Hepatocyte (in vitro differentiated cells): Measurements from ENCODE around the gene KAZALD1. TPM values are rescaled to one million over a fixed set of nuclear protein-coding genes. Genes with fewer than 3 reads are reported as not detected.

ENCODE experiments used
- DNase-seq: peaks from one replicate; pipeline ENCODE4 v3.0.0-alpha.2; 2016; ENCODE audit warnings: low spot score
- H2AFZ ChIP-seq: fragments of 200-600 bp; sonication (generic); 2 replicates; pipeline ENCODE4 v1.6.0; 2016; ENCODE audit warnings: antibody characterized with exemption, mild to moderate bottlenecking
- H3K27ac ChIP-seq: fragments of 200-600 bp; sonication (generic); 2 replicates; pipeline ENCODE4 v1.5.1; 2016; ENCODE audit warnings: mild to moderate bottlenecking
- H3K27me3 ChIP-seq: fragments of 200-600 bp; sonication (generic); 2 replicates; pipeline ENCODE4 v1.6.1; 2016
- H3K36me3 ChIP-seq: fragments of 200-600 bp; sonication (generic); replicated peaks from 2 replicates; pipeline ENCODE4 v1.5.1; 2016; ENCODE audit warnings: low read depth; ENCODE audit not compliant: insufficient read depth
- H3K4me1 ChIP-seq: fragments of 200-600 bp; sonication (generic); 2 replicates; pipeline ENCODE4 v1.5.1; 2016; ENCODE audit warnings: mild to moderate bottlenecking, moderate library complexity; ENCODE audit not compliant: insufficient read depth
- H3K4me2 ChIP-seq: fragments of 200-600 bp; sonication (generic); 2 replicates; pipeline ENCODE4 v1.6.0; 2016
- H3K4me3 ChIP-seq: fragments of 200-600 bp; sonication (generic); 2 replicates; pipeline ENCODE4 v1.5.1; 2016; ENCODE audit warnings: mild to moderate bottlenecking
- H3K79me2 ChIP-seq: fragments of 200-600 bp; sonication (generic); 2 replicates; pipeline ENCODE4 v1.6.0; 2017; ENCODE audit warnings: mild to moderate bottlenecking
- H3K9me2 ChIP-seq: fragments of 200-600 bp; sonication (generic); replicated peaks from 2 replicates; pipeline ENCODE4 v1.6.0; 2017; ENCODE audit warnings: mild to moderate bottlenecking; ENCODE audit not compliant: insufficient read depth
- H3K9me3 ChIP-seq: fragments of 200-600 bp; sonication (generic); 2 replicates; pipeline ENCODE4 v1.5.1; 2016; ENCODE audit warnings: low read depth, mild to moderate bottlenecking
- H4K20me1 ChIP-seq: fragments of 200-600 bp; sonication (generic); 2 replicates; pipeline ENCODE4 v1.6.0; 2016; ENCODE audit warnings: mild to moderate bottlenecking; ENCODE audit not compliant: insufficient read depth, poor library complexity, severe bottlenecking
- CTCF ChIP-seq: fragments of 200-600 bp; sonication (generic); IDR thresholded peaks from 2 replicates; pipeline ENCODE4 v1.5.1; 2016; ENCODE audit warnings: antibody characterized with exemption, mild to moderate bottlenecking; ENCODE audit not compliant: poor library complexity
- EZH2 ChIP-seq: fragments of 200-600 bp; sonication (generic); IDR thresholded peaks from 2 replicates; pipeline ENCODE4 v1.6.1; 2016; ENCODE audit warnings: antibody characterized with exemption, mild to moderate bottlenecking, borderline replicate concordance
- EZH2phosphoT487 ChIP-seq: fragments of 200-600 bp; sonication (generic); IDR thresholded peaks from one replicate; pipeline ENCODE4 v1.6.1; 2018; ENCODE audit warnings: antibody characterized with exemption, mild to moderate bottlenecking, low read depth, moderate library complexity; ENCODE audit not compliant: unreplicated experiment, severe bottlenecking
- WGBS: methylation state at CpG from one replicate; pipeline ENCODE4 v1.1.6; 2016; ENCODE audit warnings: low lambda C conversion rate; ENCODE audit errors: missing lambda C conversion rate; 5-methylcytosine and 5-hydroxymethylcytosine counted together
- polyA plus RNA-seq: library from polyadenylated mRNA; unstranded; fragments of >200 nt; fragmentation: Nextera tagmentation; extraction: Ambion mirVana; gene quantifications from 2 replicates; pipeline ENCODE4 v1.2.1, GENCODE V29; 2016
- total RNA-seq: library from RNA; depleted of rRNA; stranded (reverse); fragments of >200 nt; gene quantifications from 2 replicates; pipeline ENCODE4 v1.2.3, GENCODE V29; 2014

KAZALD1 gene
- total and polyA plus RNA-seq, 2 experiments from 2014 or later, result 18.2 to 31.9 TPM

- Histone ChIP-seq H3K9me2 (no peaks in the 10 kb centered on the region), H4K20me1 (no peaks in the 10 kb centered on the region), H3K9me3 (no peaks in the 10 kb centered on the region), H3K27me3 (peaks cover 57% of the 10 kb centered on the region), H3K4me1 (peaks cover 9% of the 10 kb centered on the region), H3K4me2 (peak overlapping the region; percentile 34), H3K36me3 (no peaks in the 10 kb centered on the region), H3K27ac (no peak overlapping the region), H2AFZ (no peak overlapping the region), H3K4me3 (no peak overlapping the region), H3K79me2 (no peaks in the 10 kb centered on the region)
- DNase-seq, result no peak
- 19% methylated on average over 16 of the region's 16 CpGs for WGBS
- TF ChIP-seq CTCF, result no peak
- no peak for TF ChIP-seq EZH2phosphoT487
- TF ChIP-seq EZH2, result no peak
These were observed 14.5 kb upstream of the KAZALD1 start for GRCh38 chr10:101047268-101047667.

GRCh38 chr10:101047961-101048892, 13.6 kb upstream of the KAZALD1 start:
- peak; percentile 32 for TF ChIP-seq EZH2phosphoT487
- TF ChIP-seq CTCF, result peak; percentile 28
- peak; percentile 86 for TF ChIP-seq EZH2
- Histone ChIP-seq H3K4me2 (peak overlapping the region; percentile 67), H3K79me2 (no peaks in the 10 kb centered on the region), H3K9me3 (no peaks in the 10 kb centered on the region), H3K9me2 (no peaks in the 10 kb centered on the region), H3K27me3 (peaks cover 57% of the 10 kb centered on the region), H3K4me3 (no peak overlapping the region), H3K27ac (no peak overlapping the region), H2AFZ (peak overlapping the region; percentile 26), H3K36me3 (no peaks in the 10 kb centered on the region), H3K4me1 (peaks cover 7% of the 10 kb centered on the region), H4K20me1 (no peaks in the 10 kb centered on the region)
- DNase-seq, result peak; percentile 60
- WGBS, result 11% methylated on average over 59 of the region's 62 CpGs

- Histone ChIP-seq H3K27ac (no peak overlapping the region), H3K36me3 (no peaks in the 10 kb centered on the region), H3K9me2 (no peaks in the 10 kb centered on the region), H2AFZ (no peak overlapping the region), H3K9me3 (no peaks in the 10 kb centered on the region), H3K27me3 (peaks cover 57% of the 10 kb centered on the region), H3K4me3 (no peak overlapping the region), H3K4me2 (peak overlapping the region; percentile 77), H3K79me2 (no peaks in the 10 kb centered on the region), H3K4me1 (peaks cover 3% of the 10 kb centered on the region), H4K20me1 (no peaks in the 10 kb centered on the region)
- DNase-seq, result peak; percentile 77
- TF ChIP-seq CTCF, result peak; percentile 84
- no peak for TF ChIP-seq EZH2
- TF ChIP-seq EZH2phosphoT487, result peak; percentile 56
- WGBS, result 17% methylated on average over 30 of the region's 42 CpGs
These were observed 11.3 kb upstream of the KAZALD1 start for GRCh38 chr10:101050208-101051069.
